Ovary (tissue), 3 donors: Measurements from ENCODE around the gene FBXL13.

ENCODE experiments used
- EP300 ChIP-seq: sonication (generic); formaldehyde crosslinking; IDR thresholded peaks from one replicate; pipeline ENCODE4 v1.6.1; 2017; ENCODE audit warnings: antibody characterized with exemption
- POLR2A ChIP-seq: fragments of 450-650 bp; IDR thresholded peaks from one replicate; pipeline ENCODE4 v1.6.1; 2017; ENCODE audit warnings: antibody characterized with exemption, mild to moderate bottlenecking, moderate library complexity
- TF ChIP-seq, protein P1 (sequence below), 3 donors: fragments of 450-650 bp in 2 of 3; fragments of 200-600 bp in 1 of 3; IDR thresholded peaks; one replicate each; pipeline versions ENCODE4 v1.5.1 to v1.8.0; 2016 to 2022; ENCODE audit warnings: antibody characterized with exemption in 3 of 3, mild to moderate bottlenecking in 1 of 3
- donor health status: DM: no; HTN: no; CAD: no.

GRCh38 chr7:102951839-102952238 is 122.8 kb downstream of the FBXL13 start:
- TF ChIP-seq POLR2A: no peak
- TF ChIP-seq EP300: no peak
- TF ChIP-seq, protein P1, sequence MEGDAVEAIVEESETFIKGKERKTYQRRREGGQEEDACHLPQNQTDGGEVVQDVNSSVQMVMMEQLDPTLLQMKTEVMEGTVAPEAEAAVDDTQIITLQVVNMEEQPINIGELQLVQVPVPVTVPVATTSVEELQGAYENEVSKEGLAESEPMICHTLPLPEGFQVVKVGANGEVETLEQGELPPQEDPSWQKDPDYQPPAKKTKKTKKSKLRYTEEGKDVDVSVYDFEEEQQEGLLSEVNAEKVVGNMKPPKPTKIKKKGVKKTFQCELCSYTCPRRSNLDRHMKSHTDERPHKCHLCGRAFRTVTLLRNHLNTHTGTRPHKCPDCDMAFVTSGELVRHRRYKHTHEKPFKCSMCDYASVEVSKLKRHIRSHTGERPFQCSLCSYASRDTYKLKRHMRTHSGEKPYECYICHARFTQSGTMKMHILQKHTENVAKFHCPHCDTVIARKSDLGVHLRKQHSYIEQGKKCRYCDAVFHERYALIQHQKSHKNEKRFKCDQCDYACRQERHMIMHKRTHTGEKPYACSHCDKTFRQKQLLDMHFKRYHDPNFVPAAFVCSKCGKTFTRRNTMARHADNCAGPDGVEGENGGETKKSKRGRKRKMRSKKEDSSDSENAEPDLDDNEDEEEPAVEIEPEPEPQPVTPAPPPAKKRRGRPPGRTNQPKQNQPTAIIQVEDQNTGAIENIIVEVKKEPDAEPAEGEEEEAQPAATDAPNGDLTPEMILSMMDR (IDR thresholded peaks at IDR 0.05): no peak
